ENCODE results near the gene RDX.

DNA sequence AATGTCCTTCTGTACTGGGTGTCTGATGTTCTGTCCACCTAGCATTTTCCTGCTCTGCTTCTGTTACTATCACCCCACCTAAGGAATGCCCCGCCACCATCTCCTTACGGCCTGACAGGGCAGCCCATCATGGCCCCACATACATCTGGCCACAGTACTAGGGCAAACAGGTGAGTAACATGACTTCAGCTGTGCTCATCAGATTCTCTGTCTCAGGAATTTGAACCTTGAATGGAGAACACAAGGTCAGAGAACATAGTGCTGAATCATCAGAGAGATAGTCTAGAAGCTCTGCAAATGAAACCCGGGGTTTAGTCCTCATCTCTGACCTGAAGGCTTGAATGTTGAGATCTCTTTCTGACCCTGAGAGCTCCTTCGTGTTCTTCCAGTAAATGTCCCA, 170.8 kb downstream of the RDX start:
- TF ChIP-seq POLR2A (IDR thresholded peaks at IDR 0.05; ENCODE audit: low read depth, low read length) (no peak), TAF1 (IDR thresholded peaks at IDR 0.05; ENCODE audit: borderline replicate concordance, low read depth, low read length) (no peak)
